Loucy (cell line): ENCODE measurements around the gene AMOTL2.

Experiments used
- H2AFZ ChIP-seq: fragments of 200-600 bp; sonication (generic); 2 replicates; pipeline ENCODE4 v1.6.0; 2016; ENCODE audit warnings: antibody characterized with exemption, mild to moderate bottlenecking, low read length, moderate library complexity
- H3F3A ChIP-seq: fragments of 200-600 bp; 2 replicates; pipeline ENCODE4 v1.6.0; 2016; ENCODE audit warnings: antibody characterized with exemption, low read depth, mild to moderate bottlenecking
- H3K27me3 ChIP-seq: fragments of 200-600 bp; sonication (generic); 2 replicates; pipeline ENCODE4 v1.6.1; 2014; ENCODE audit warnings: low read length, mild to moderate bottlenecking; ENCODE audit not compliant: insufficient read depth, poor library complexity, severe bottlenecking
- H3K36me3 ChIP-seq: fragments of 200-600 bp; sonication (generic); 2 replicates; pipeline ENCODE4 v1.6.1; 2016; ENCODE audit warnings: low read length; ENCODE audit not compliant: insufficient read depth
- H3K4me1 ChIP-seq: fragments of 200-600 bp; sonication (generic); 2 replicates; pipeline ENCODE4 v1.5.1; 2014; ENCODE audit warnings: low read length, mild to moderate bottlenecking; ENCODE audit not compliant: insufficient read depth, poor library complexity, severe bottlenecking
- H3K4me2 ChIP-seq: fragments of 200-600 bp; sonication (generic); 2 replicates; pipeline ENCODE4 v1.6.0; 2014; ENCODE audit warnings: antibody characterized with exemption, low read length, low read depth, mild to moderate bottlenecking; ENCODE audit not compliant: poor library complexity, severe bottlenecking
- H3K4me3 ChIP-seq: fragments of 200-600 bp; sonication (generic); 2 replicates; pipeline ENCODE4 v1.5.1; 2014; ENCODE audit warnings: low read length, mild to moderate bottlenecking, mixed read lengths; ENCODE audit not compliant: poor library complexity, severe bottlenecking
- H3K79me2 ChIP-seq: fragments of 200-600 bp; sonication (generic); 2 replicates; pipeline ENCODE4 v1.6.1; 2014; ENCODE audit warnings: low read length; ENCODE audit not compliant: insufficient read depth
- H3K9ac ChIP-seq: fragments of 200-600 bp; sonication (generic); 2 replicates; pipeline ENCODE4 v1.6.0; 2014; ENCODE audit warnings: mild to moderate bottlenecking, low read depth, low read length, moderate library complexity; ENCODE audit not compliant: poor library complexity, severe bottlenecking
- H3K9me2 ChIP-seq: fragments of 200-600 bp; sonication (generic); replicated peaks from 2 replicates; pipeline ENCODE4 v1.6.1; 2016; ENCODE audit warnings: low read depth, low read length, mixed read lengths
- H3K9me3 ChIP-seq: fragments of 200-600 bp; sonication (generic); 2 replicates; pipeline ENCODE4 v1.6.1; 2014; ENCODE audit warnings: mild to moderate bottlenecking, antibody characterized with exemption, low read length, low read depth; ENCODE audit not compliant: insufficient read depth
- H4K20me1 ChIP-seq: fragments of 200-600 bp; sonication (generic); 2 replicates; pipeline ENCODE4 v1.6.0; 2014; ENCODE audit warnings: antibody characterized with exemption, low read length, mild to moderate bottlenecking; ENCODE audit not compliant: insufficient read depth, poor library complexity, severe bottlenecking
- CTCF ChIP-seq: fragments of 200-600 bp; sonication (generic); conservative IDR thresholded peaks from 2 replicates; pipeline ENCODE4 v1.5.1; 2014; ENCODE audit warnings: mild to moderate bottlenecking, antibody characterized with exemption, low read length
- EZH2phosphoT487 ChIP-seq: fragments of 200-600 bp; IDR thresholded peaks from 2 replicates; pipeline ENCODE4 v1.6.1; 2018; ENCODE audit warnings: antibody characterized with exemption, mild to moderate bottlenecking, moderate library complexity, borderline replicate concordance

The AMOTL2 gene

GRCh38 chr3:134369231-134369741 lies 5.0 kb downstream of the AMOTL2 start:
- Histone ChIP-seq H3K9ac (no peak overlapping the region), H3F3A (no peaks in the 10 kb centered on the region), H3K4me3 (no peak overlapping the region), H3K79me2 (no peaks in the 10 kb centered on the region), H3K4me1 (peaks cover 27% of the 10 kb centered on the region), H3K27me3 (peaks cover 10% of the 10 kb centered on the region), H3K9me3 (no peaks in the 10 kb centered on the region), H4K20me1 (no peaks in the 10 kb centered on the region), H3K4me2 (no peak overlapping the region), H2AFZ (no peak overlapping the region), H3K36me3 (no peaks in the 10 kb centered on the region), H3K9me2 (no peaks in the 10 kb centered on the region)
- no peak for TF ChIP-seq EZH2phosphoT487
- no peak for TF ChIP-seq CTCF

GRCh38 chr3:134368751-134369105 lies 5.5 kb downstream of the AMOTL2 start:
- peaks cover 27% of the 10 kb centered on the region for H3K4me1 ChIP-seq
- H3F3A ChIP-seq: no peaks in the 10 kb centered on the region
- no peaks in the 10 kb centered on the region for H3K79me2 ChIP-seq
- H3K4me3 ChIP-seq: no peak overlapping the region
- no peak overlapping the region for H3K4me2 ChIP-seq
- H4K20me1 ChIP-seq: no peaks in the 10 kb centered on the region
- no peak overlapping the region for H2AFZ ChIP-seq
- no peaks in the 10 kb centered on the region for H3K9me3 ChIP-seq
- H3K36me3 ChIP-seq: no peaks in the 10 kb centered on the region
- peaks cover 5% of the 10 kb centered on the region for H3K27me3 ChIP-seq
- H3K9me2 ChIP-seq: no peaks in the 10 kb centered on the region
- no peak overlapping the region for H3K9ac ChIP-seq
- no peak for TF ChIP-seq CTCF
- no peak for TF ChIP-seq EZH2phosphoT487

GRCh38 chr3:134367869-134368750 lies 6.1 kb downstream of the AMOTL2 start:
- Histone ChIP-seq H3F3A (no peaks in the 10 kb centered on the region), H3K27me3 (no peaks in the 10 kb centered on the region), H3K4me2 (no peak overlapping the region), H3K9me3 (no peaks in the 10 kb centered on the region), H3K4me3 (no peak overlapping the region), H3K79me2 (no peaks in the 10 kb centered on the region), H3K36me3 (no peaks in the 10 kb centered on the region), H2AFZ (no peak overlapping the region), H3K9me2 (no peaks in the 10 kb centered on the region), H4K20me1 (no peaks in the 10 kb centered on the region), H3K4me1 (peaks cover 30% of the 10 kb centered on the region), H3K9ac (no peak overlapping the region)
- TF ChIP-seq EZH2phosphoT487 (no peak), CTCF (no peak)
